Keratinocyte (primary cell): ENCODE measurements around the gene SHROOM3.

Experiments used
- EZH2 ChIP-seq: IDR thresholded peaks from one replicate; pipeline ENCODE4 v1.6.1; 2012; ENCODE audit warnings: inconsistent platforms, mild to moderate bottlenecking, low read length, moderate library complexity
- TF ChIP-seq, protein P1 (sequence below), 3 experiments: IDR thresholded peaks in 1 of 3; conservative IDR thresholded peaks in 1 of 3; optimal IDR thresholded peaks in 1 of 3; 2 replicates in 2 of 3; 3 replicates in 1 of 3; pipeline versions ENCODE3 to v1.5.1; 2011; ENCODE audit warnings: low read length in 3 of 3, mild to moderate bottlenecking in 3 of 3, moderate library complexity in 2 of 3, control low read depth in 1 of 3, inconsistent platforms in 1 of 3; ENCODE audit not compliant: insufficient read depth in 2 of 3; ENCODE audit errors: extremely low read depth in 1 of 3

DNA sequence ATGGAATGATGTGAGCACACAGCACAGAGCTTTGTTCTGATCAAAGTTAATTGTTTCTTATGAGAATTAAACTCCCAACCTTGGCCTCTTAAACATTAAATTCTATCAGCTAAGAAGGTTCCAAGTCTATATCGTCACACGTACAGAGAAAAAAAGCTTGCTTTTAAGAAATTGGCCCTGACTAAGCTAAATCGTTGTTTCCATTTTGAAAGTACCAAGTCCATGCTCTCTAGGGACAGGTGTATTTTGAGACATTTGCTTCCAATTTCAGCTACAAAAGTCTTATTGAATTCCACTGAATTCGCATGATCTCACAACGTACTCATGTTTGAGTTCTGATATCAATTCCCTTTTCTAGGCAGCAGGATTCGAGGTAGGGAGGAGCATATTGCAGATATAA lies 157.4 kb downstream of the SHROOM3 start:
- TF ChIP-seq, protein P1, sequence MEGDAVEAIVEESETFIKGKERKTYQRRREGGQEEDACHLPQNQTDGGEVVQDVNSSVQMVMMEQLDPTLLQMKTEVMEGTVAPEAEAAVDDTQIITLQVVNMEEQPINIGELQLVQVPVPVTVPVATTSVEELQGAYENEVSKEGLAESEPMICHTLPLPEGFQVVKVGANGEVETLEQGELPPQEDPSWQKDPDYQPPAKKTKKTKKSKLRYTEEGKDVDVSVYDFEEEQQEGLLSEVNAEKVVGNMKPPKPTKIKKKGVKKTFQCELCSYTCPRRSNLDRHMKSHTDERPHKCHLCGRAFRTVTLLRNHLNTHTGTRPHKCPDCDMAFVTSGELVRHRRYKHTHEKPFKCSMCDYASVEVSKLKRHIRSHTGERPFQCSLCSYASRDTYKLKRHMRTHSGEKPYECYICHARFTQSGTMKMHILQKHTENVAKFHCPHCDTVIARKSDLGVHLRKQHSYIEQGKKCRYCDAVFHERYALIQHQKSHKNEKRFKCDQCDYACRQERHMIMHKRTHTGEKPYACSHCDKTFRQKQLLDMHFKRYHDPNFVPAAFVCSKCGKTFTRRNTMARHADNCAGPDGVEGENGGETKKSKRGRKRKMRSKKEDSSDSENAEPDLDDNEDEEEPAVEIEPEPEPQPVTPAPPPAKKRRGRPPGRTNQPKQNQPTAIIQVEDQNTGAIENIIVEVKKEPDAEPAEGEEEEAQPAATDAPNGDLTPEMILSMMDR (optimal IDR thresholded peaks at IDR 0.05 in 1 of 3, IDR thresholded peaks at IDR 0.05 in 1 of 3, conservative IDR thresholded peaks at IDR 0.05 in 1 of 3; ENCODE audit: extremely low read depth in 1 of 3, insufficient read depth in 2 of 3, low read length in 3 of 3) = no peak
- no peak for TF ChIP-seq EZH2
